HepG2 (cell line): ENCODE data around the gene PDILT. TPM values are rescaled to one million over a fixed set of nuclear protein-coding genes. Genes with fewer than 3 reads are reported as not detected.

Source experiments
- ATAC-seq: fragments of 200-7000 bp; cut with Tn5 transposase; 3 replicates; pipeline ENCODE4 v1.9.1; 2020; ENCODE audit warnings: mild to moderate bottlenecking, moderate library complexity
- BruUV-seq: library from RNA; stranded (reverse); fragments of 400-500 nt; replicated peaks from 2 replicates; lab custom pipeline; 2021; lab: Mats Ljungman, UMichigan
- CTCF ChIA-PET: fragments of 300-600 bp; formaldehyde crosslinking; extraction: SDS; loops from one replicate; lab custom pipeline; 2021; ENCODE audit warnings: low total read pairs, inconsistent platforms, low intra/inter-chr PET ratio; lab: Yijun Ruan, JAX
- POLR2A ChIA-PET: fragments of 350-600 bp; sonication (Branson Sonifier 250); formaldehyde crosslinking; loops from one replicate; lab custom pipeline; 2020; ENCODE audit warnings: antibody characterized with exemption, inconsistent platforms; lab: Yijun Ruan, JAX
- DNase-seq: peaks from one replicate; pipeline ENCODE4 v3.0.0-alpha.2; 2015; ENCODE audit warnings: low spot score
- FAIRE-seq: peaks from 3 replicates; lab custom pipeline; 2011; peaks lifted over from hg19 to GRCh38; lab: Jason Lieb, UNC
- H2AFZ ChIP-seq: one replicate; pipeline ENCODE4 v1.6.1; 2011; ENCODE audit warnings: low read length, inconsistent platforms
- H3K27ac ChIP-seq: fragments of 300-600 bp; 3 replicates; pipeline ENCODE4 v1.8.0; 2011; ENCODE audit warnings: mixed run types, mild to moderate bottlenecking, mixed read lengths, low read length, inconsistent platforms; ENCODE audit not compliant: insufficient read depth; ENCODE audit errors: extremely low read length
- H3K27me3 ChIP-seq, 2 experiments: fragments of 200-600 bp in 1 of 2; 2 replicates in 1 of 2; 3 replicates in 1 of 2; pipeline versions ENCODE4 v1.6.0 to v1.8.0; 2011; ENCODE audit warnings: low read length in 2 of 2, mild to moderate bottlenecking in 2 of 2, moderate library complexity in 2 of 2, inconsistent platforms in 1 of 2; ENCODE audit not compliant: insufficient read depth in 2 of 2, control insufficient read depth in 1 of 2
- H3K36me3 ChIP-seq, 2 experiments: fragments of 200-600 bp in 1 of 2; replicated peaks in 1 of 2; 2 replicates in 1 of 2; 3 replicates in 1 of 2; pipeline versions ENCODE4 v1.5.1 to v1.8.0; 2011; ENCODE audit warnings: low read length in 2 of 2, inconsistent platforms in 1 of 2; ENCODE audit not compliant: insufficient read depth in 2 of 2, control insufficient read depth in 1 of 2
- H3K4me1 ChIP-seq: 2 replicates; pipeline ENCODE4 v1.5.1; 2012; ENCODE audit warnings: low read length, inconsistent platforms; ENCODE audit not compliant: insufficient read depth
- H3K4me2 ChIP-seq: 2 replicates; pipeline ENCODE4 v1.6.0; 2011; ENCODE audit warnings: low read depth, low read length, inconsistent platforms
- H3K4me3 ChIP-seq, 3 experiments: fragments of 200-600 bp in 1 of 3; sonication (generic), shearing (Covaris generic) in 1 of 3; replicated peaks in 1 of 3; 2 replicates each; pipeline ENCODE4 v1.5.1; 2011 to 2016; ENCODE audit warnings: low read length in 3 of 3, inconsistent platforms in 2 of 3, low read depth in 2 of 3, mild to moderate bottlenecking in 2 of 3, control low read depth in 1 of 3, mixed read lengths in 1 of 3; ENCODE audit not compliant: insufficient read depth in 1 of 3
- H3K79me2 ChIP-seq: one replicate; pipeline ENCODE4 v1.6.1; 2011; ENCODE audit warnings: low read length, inconsistent platforms; ENCODE audit not compliant: insufficient read depth
- H3K9ac ChIP-seq: 2 replicates; pipeline ENCODE4 v1.6.0; 2011; ENCODE audit warnings: mild to moderate bottlenecking, low read depth, low read length, inconsistent platforms; ENCODE audit not compliant: insufficient read depth
- H3K9me3 ChIP-seq: 2 replicates; pipeline ENCODE4 v1.5.1; 2012; ENCODE audit warnings: mild to moderate bottlenecking, low read length
- H4K20me1 ChIP-seq: 2 replicates; pipeline ENCODE4 v1.6.0; 2011; ENCODE audit warnings: inconsistent platforms, mild to moderate bottlenecking, low read length, moderate library complexity; ENCODE audit not compliant: insufficient read depth
- FOXA1 ChIP-seq, 2 experiments: fragments of 450-650 bp in 1 of 2; sonication (generic) in 1 of 2; formaldehyde crosslinking in 1 of 2; IDR thresholded peaks; 2 replicates each; pipeline versions ENCODE4 v1.4.0 to v1.6.1; 2016 to 2020; ENCODE audit warnings: missing genetic modification reagents in 1 of 2
- HDAC2 ChIP-seq: sonication (generic); formaldehyde crosslinking; IDR thresholded peaks from 2 replicates; pipeline ENCODE4 v1.4.0; 2020; ENCODE audit warnings: missing genetic modification reagents
- MEIS1 ChIP-seq: sonication (generic); formaldehyde crosslinking; IDR thresholded peaks from 2 replicates; pipeline ENCODE4 v1.9.0; 2021; ENCODE audit warnings: mild to moderate bottlenecking, missing genetic modification reagents, moderate library complexity, borderline replicate concordance
- NR2F2 ChIP-seq: IDR thresholded peaks from 2 replicates; pipeline ENCODE4 v1.6.1; 2012; ENCODE audit warnings: low read depth, inconsistent platforms, borderline replicate concordance
- ZBTB8A ChIP-seq: sonication (generic); formaldehyde crosslinking; IDR thresholded peaks from 2 replicates; pipeline ENCODE4 v1.4.0; 2020; ENCODE audit warnings: mild to moderate bottlenecking, low read depth, missing genetic modification reagents, borderline replicate concordance
- ZSCAN31 ChIP-seq: sonication (generic); formaldehyde crosslinking; IDR thresholded peaks from 2 replicates; pipeline ENCODE4 v1.5.0; 2020; ENCODE audit warnings: low read depth, mild to moderate bottlenecking, missing genetic modification reagents
- WGBS: methylation state at CpG from one replicate; pipeline ENCODE4 v1.1.6; 2017; ENCODE audit warnings: low lambda C conversion rate; 5-methylcytosine and 5-hydroxymethylcytosine counted together
- in situ Hi-C: cut with HindIII; loops from 2 replicates; pipeline ENCODE4 v1.10.0; 2017; ENCODE audit warnings: low pct_unique_long_range_greater_than_20kb; ENCODE audit not compliant: extremely low pct_ligation_motif_present
- intact Hi-C: fragments of 100-400 bp; cut with micrococcal nuclease; formaldehyde crosslinking; loops from one replicate; pipeline ENCODE4 v1.10.0; 2022; ENCODE audit not compliant: unreplicated experiment
- polyA plus RNA-seq, 8 experiments: library from polyadenylated mRNA; depleted of rRNA in 3 of 8; stranded (reverse) in 7 of 8; unstranded in 1 of 8; fragments of >200 nt; fragmentation: Illumina TruSeq in 4 of 8; extraction: Trizol in 4 of 8; gene quantifications; 2 replicates each; pipeline versions ENCODE4 v1.2.1 to v1.2.3, GENCODE V29; 2011 to 2016; ENCODE audit warnings: low read depth in 4 of 8, missing spikeins in 1 of 8, mixed read lengths in 1 of 8; ENCODE audit not compliant: insufficient read depth in 1 of 8
- total RNA-seq, 5 experiments: library from RNA; depleted of rRNA; stranded (reverse); fragments of >200 nt; fragmentation: Illumina TruSeq; extraction: Trizol; gene quantifications; 2 replicates each; pipeline ENCODE4 v1.2.3, GENCODE V29; 2016; ENCODE audit warnings: low read depth in 1 of 5
- TF ChIP-seq, protein P1 (sequence below): sonication (generic); formaldehyde crosslinking; IDR thresholded peaks from 2 replicates; pipeline ENCODE4 v1.8.0; 2022; ENCODE audit warnings: mild to moderate bottlenecking, missing genetic modification reagents
- TF ChIP-seq, protein P2 (sequence below): IDR thresholded peaks from 2 replicates; pipeline ENCODE4 v1.6.1; 2012; ENCODE audit warnings: inconsistent platforms
- TF ChIP-seq, protein P3 (sequence below): sonication (generic); formaldehyde crosslinking; IDR thresholded peaks from 2 replicates; pipeline ENCODE4 v1.4.0; 2020; ENCODE audit warnings: missing genetic modification reagents
- TF ChIP-seq, protein P4 (sequence below): sonication (generic); formaldehyde crosslinking; IDR thresholded peaks from 2 replicates; pipeline ENCODE4 v1.5.1; 2020; ENCODE audit warnings: mild to moderate bottlenecking, missing genetic modification reagents, borderline replicate concordance
- TF ChIP-seq, protein P5 (sequence below): sonication (generic); formaldehyde crosslinking; IDR thresholded peaks from 2 replicates; pipeline ENCODE4 v1.8.1; 2022; ENCODE audit warnings: mild to moderate bottlenecking, missing genetic modification reagents

Gene PDILT
- total and polyA plus RNA-seq, 2 of the 13 experiments (the other 11 are each of a cell fraction or from before 2014, with no cell fraction given) = not detected

DNA sequence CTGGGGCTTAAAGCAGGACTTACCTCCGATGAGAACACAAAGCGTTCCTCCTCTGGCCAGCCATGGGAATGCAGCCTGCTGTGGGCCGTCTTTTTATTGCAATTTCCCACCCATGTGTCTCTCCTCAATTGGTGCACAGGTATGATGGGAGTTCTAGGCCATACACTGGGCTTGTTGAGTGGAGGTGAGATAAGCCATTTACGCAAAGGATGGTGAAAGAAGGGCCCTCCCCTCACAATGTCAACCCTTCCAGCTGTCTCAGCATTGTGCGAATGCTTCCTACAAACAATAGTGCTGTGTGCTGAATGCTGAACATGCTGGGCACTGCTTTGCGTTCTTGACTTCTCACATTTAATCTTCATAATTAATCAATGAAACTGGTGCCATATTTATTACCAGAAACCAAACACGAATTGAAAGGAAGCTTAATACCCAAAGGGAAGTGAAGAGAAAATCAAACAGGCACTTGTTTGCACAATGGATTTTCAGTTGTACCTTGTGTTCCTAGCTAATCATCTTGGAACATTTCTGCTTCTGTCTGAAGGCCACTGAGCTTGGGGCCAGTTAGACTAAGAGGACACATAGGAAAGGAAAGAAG is 77.0 kb downstream of the PDILT start, which contains the start of gene GP2:
GP2 (minus strand) TSS at position 70 of the 598 bp plus-strand sequence. CDS start 1,082 bp downstream, outside the sequence.
- Histone ChIP-seq H3K27me3 (no peaks in the 10 kb centered on the region), H3K36me3 (no peaks in the 10 kb centered on the region), H2AFZ (no peak within 1 kb of the TSS), H3K9me3 (no peaks in the 10 kb centered on the region), H3K27ac (no peak within 1 kb of the TSS), H3K9ac (no peak within 1 kb of the TSS), H3K4me3 (no peak within 1 kb of the TSS), H3K79me2 (no peaks in the 10 kb centered on the region), H4K20me1 (no peaks in the 10 kb centered on the region), H3K4me2 (peak within 1 kb of the TSS; percentile 34), H3K4me1 (peaks cover 27% of the 10 kb centered on the region)
- CTCF ChIA-PET = no interaction called here
- peak; percentile 83 for ATAC-seq
- intact Hi-C loops (no loop called here), in situ Hi-C loops (no loop called here)
- FAIRE-seq = peak; percentile 59
- 20% methylated on average over 7 of the region's 7 CpGs for WGBS
- POLR2A ChIA-PET = no interaction called here
- DNase-seq = peak; percentile 45
- BruUV-seq = no TSS peak
- peak; percentile 55; the same call in 1 of the 2 replicates for TF ChIP-seq ZSCAN31 (CRISPR knock-in tag)
- TF ChIP-seq HDAC2 (CRISPR knock-in tag) = peak; percentile 22; the same call in 1 of the 2 replicates
- peak; percentile 40; the same call in 1 of the 2 replicates for TF ChIP-seq MEIS1 (CRISPR knock-in tag)
- TF ChIP-seq NR2F2 = peak; percentile 34; the same call in 1 of the 2 replicates
- TF ChIP-seq, protein P1, sequence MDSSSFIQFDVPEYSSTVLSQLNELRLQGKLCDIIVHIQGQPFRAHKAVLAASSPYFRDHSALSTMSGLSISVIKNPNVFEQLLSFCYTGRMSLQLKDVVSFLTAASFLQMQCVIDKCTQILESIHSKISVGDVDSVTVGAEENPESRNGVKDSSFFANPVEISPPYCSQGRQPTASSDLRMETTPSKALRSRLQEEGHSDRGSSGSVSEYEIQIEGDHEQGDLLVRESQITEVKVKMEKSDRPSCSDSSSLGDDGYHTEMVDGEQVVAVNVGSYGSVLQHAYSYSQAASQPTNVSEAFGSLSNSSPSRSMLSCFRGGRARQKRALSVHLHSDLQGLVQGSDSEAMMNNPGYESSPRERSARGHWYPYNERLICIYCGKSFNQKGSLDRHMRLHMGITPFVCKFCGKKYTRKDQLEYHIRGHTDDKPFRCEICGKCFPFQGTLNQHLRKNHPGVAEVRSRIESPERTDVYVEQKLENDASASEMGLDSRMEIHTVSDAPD (CRISPR knock-in tag) = peak; percentile 73
- no peak for TF ChIP-seq FOXA1 (IDR thresholded peaks at IDR 0.05)
- peak; percentile 73 for TF ChIP-seq FOXA1 (CRISPR knock-in tag; IDR thresholded peaks at IDR 0.05)
- TF ChIP-seq, protein P2, sequence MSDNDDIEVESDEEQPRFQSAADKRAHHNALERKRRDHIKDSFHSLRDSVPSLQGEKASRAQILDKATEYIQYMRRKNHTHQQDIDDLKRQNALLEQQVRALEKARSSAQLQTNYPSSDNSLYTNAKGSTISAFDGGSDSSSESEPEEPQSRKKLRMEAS = peak; percentile 13; the same call in 1 of the 2 replicates
- 0 out of 2 replicates have a peak, but pooled peaks have one; percentile 66 for TF ChIP-seq ZBTB8A
- TF ChIP-seq, protein P3, sequence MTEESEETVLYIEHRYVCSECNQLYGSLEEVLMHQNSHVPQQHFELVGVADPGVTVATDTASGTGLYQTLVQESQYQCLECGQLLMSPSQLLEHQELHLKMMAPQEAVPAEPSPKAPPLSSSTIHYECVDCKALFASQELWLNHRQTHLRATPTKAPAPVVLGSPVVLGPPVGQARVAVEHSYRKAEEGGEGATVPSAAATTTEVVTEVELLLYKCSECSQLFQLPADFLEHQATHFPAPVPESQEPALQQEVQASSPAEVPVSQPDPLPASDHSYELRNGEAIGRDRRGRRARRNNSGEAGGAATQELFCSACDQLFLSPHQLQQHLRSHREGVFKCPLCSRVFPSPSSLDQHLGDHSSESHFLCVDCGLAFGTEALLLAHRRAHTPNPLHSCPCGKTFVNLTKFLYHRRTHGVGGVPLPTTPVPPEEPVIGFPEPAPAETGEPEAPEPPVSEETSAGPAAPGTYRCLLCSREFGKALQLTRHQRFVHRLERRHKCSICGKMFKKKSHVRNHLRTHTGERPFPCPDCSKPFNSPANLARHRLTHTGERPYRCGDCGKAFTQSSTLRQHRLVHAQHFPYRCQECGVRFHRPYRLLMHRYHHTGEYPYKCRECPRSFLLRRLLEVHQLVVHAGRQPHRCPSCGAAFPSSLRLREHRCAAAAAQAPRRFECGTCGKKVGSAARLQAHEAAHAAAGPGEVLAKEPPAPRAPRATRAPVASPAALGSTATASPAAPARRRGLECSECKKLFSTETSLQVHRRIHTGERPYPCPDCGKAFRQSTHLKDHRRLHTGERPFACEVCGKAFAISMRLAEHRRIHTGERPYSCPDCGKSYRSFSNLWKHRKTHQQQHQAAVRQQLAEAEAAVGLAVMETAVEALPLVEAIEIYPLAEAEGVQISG (CRISPR knock-in tag) = 0 out of 2 replicates have a peak, but pooled peaks have one; percentile 34
- TF ChIP-seq, protein P4, sequence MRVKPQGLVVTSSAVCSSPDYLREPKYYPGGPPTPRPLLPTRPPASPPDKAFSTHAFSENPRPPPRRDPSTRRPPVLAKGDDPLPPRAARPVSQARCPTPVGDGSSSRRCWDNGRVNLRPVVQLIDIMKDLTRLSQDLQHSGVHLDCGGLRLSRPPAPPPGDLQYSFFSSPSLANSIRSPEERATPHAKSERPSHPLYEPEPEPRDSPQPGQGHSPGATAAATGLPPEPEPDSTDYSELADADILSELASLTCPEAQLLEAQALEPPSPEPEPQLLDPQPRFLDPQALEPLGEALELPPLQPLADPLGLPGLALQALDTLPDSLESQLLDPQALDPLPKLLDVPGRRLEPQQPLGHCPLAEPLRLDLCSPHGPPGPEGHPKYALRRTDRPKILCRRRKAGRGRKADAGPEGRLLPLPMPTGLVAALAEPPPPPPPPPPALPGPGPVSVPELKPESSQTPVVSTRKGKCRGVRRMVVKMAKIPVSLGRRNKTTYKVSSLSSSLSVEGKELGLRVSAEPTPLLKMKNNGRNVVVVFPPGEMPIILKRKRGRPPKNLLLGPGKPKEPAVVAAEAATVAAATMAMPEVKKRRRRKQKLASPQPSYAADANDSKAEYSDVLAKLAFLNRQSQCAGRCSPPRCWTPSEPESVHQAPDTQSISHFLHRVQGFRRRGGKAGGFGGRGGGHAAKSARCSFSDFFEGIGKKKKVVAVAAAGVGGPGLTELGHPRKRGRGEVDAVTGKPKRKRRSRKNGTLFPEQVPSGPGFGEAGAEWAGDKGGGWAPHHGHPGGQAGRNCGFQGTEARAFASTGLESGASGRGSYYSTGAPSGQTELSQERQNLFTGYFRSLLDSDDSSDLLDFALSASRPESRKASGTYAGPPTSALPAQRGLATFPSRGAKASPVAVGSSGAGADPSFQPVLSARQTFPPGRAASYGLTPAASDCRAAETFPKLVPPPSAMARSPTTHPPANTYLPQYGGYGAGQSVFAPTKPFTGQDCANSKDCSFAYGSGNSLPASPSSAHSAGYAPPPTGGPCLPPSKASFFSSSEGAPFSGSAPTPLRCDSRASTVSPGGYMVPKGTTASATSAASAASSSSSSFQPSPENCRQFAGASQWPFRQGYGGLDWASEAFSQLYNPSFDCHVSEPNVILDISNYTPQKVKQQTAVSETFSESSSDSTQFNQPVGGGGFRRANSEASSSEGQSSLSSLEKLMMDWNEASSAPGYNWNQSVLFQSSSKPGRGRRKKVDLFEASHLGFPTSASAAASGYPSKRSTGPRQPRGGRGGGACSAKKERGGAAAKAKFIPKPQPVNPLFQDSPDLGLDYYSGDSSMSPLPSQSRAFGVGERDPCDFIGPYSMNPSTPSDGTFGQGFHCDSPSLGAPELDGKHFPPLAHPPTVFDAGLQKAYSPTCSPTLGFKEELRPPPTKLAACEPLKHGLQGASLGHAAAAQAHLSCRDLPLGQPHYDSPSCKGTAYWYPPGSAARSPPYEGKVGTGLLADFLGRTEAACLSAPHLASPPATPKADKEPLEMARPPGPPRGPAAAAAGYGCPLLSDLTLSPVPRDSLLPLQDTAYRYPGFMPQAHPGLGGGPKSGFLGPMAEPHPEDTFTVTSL (CRISPR knock-in tag) = peak; percentile 79; the same call in 1 of the 2 replicates
- TF ChIP-seq, protein P5, sequence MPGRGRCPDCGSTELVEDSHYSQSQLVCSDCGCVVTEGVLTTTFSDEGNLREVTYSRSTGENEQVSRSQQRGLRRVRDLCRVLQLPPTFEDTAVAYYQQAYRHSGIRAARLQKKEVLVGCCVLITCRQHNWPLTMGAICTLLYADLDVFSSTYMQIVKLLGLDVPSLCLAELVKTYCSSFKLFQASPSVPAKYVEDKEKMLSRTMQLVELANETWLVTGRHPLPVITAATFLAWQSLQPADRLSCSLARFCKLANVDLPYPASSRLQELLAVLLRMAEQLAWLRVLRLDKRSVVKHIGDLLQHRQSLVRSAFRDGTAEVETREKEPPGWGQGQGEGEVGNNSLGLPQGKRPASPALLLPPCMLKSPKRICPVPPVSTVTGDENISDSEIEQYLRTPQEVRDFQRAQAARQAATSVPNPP (CRISPR knock-in tag) = 0 out of 2 replicates have a peak, but pooled peaks have one; percentile 58
